ENCODE data around the gene WDFY3. TPM values are rescaled to one million over a fixed set of nuclear protein-coding genes. Genes with fewer than 3 reads are reported as not detected.
A peak's percentile ranks its signal among the peaks of the same experiment; 100 is the strongest.

The WDFY3 gene
- total and polyA plus RNA-seq, 2 of the 13 experiments (the other 11 are each of a cell fraction or from before 2014, with no cell fraction given), result 16.7 to 24.5 TPM

- peak; percentile 78 for TF ChIP-seq FOXP4 (CRISPR knock-in tag; IDR thresholded peaks at IDR 0.05)
- no peak for TF ChIP-seq DDIT3 (CRISPR knock-in tag; IDR thresholded peaks at IDR 0.05)
- TF ChIP-seq MAZ (IDR thresholded peaks at IDR 0.05; ENCODE audit: borderline replicate concordance, low read depth, low read length), result no peak
- no peak for TF ChIP-seq MAZ (CRISPR knock-in tag; IDR thresholded peaks at IDR 0.05; ENCODE audit: low read depth)
- TF ChIP-seq MATR3 (CRISPR knock-in tag; IDR thresholded peaks at IDR 0.05), result no peak
- TF ChIP-seq, protein P1, sequence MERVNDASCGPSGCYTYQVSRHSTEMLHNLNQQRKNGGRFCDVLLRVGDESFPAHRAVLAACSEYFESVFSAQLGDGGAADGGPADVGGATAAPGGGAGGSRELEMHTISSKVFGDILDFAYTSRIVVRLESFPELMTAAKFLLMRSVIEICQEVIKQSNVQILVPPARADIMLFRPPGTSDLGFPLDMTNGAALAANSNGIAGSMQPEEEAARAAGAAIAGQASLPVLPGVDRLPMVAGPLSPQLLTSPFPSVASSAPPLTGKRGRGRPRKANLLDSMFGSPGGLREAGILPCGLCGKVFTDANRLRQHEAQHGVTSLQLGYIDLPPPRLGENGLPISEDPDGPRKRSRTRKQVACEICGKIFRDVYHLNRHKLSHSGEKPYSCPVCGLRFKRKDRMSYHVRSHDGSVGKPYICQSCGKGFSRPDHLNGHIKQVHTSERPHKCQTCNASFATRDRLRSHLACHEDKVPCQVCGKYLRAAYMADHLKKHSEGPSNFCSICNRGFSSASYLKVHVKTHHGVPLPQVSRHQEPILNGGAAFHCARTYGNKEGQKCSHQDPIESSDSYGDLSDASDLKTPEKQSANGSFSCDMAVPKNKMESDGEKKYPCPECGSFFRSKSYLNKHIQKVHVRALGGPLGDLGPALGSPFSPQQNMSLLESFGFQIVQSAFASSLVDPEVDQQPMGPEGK (CRISPR knock-in tag; IDR thresholded peaks at IDR 0.05), result no peak
- no peak for TF ChIP-seq SOX6 (IDR thresholded peaks at IDR 0.05)
- peak; percentile 66 for TF ChIP-seq SOX6 (CRISPR knock-in tag; IDR thresholded peaks at IDR 0.05)
- TF ChIP-seq TAF1 (CRISPR knock-in tag; IDR thresholded peaks at IDR 0.05), result no peak
- TF ChIP-seq NR3C1 (CRISPR knock-in tag; IDR thresholded peaks at IDR 0.05), result no peak
- no peak for TF ChIP-seq TOE1 (CRISPR knock-in tag; IDR thresholded peaks at IDR 0.05)
- TF ChIP-seq PITX1 (CRISPR knock-in tag; IDR thresholded peaks at IDR 0.05), result peak; percentile 31; the same call in 1 of the 2 replicates
- TF ChIP-seq NFIB (CRISPR knock-in tag; IDR thresholded peaks at IDR 0.05; ENCODE audit: borderline replicate concordance), result no peak
- no peak; the same call in 1 of the 2 replicates for TF ChIP-seq NR2F6 (IDR thresholded peaks at IDR 0.05)
- TF ChIP-seq NR2F6 (CRISPR knock-in tag; IDR thresholded peaks at IDR 0.05), result 0 out of 2 replicates have a peak, but pooled peaks have one; percentile 22
- no peak for TF ChIP-seq ZSCAN22 (CRISPR knock-in tag; IDR thresholded peaks at IDR 0.05)
- TF ChIP-seq SYNCRIP (IDR thresholded peaks at IDR 0.05; ENCODE audit: insufficient read depth, low read depth, low read length), result no peak
- peak; percentile 69 for TF ChIP-seq HNF4G (IDR thresholded peaks at IDR 0.05; ENCODE audit: borderline replicate concordance, low read depth, low read length)
- TF ChIP-seq HNF4G (CRISPR knock-in tag; IDR thresholded peaks at IDR 0.05; ENCODE audit: borderline replicate concordance, low read depth), result no peak
- peak in 1 of 2 experiments; percentile 84; a peak in 2 of 4 replicates for TF ChIP-seq EP300 (IDR thresholded peaks at IDR 0.05; ENCODE audit: low read depth in 2 of 2, low read length in 2 of 2)
- peak; percentile 66; the same call in 1 of the 2 replicates for TF ChIP-seq EP300 (CRISPR knock-in tag; IDR thresholded peaks at IDR 0.05; ENCODE audit: borderline replicate concordance)
- no peak for TF ChIP-seq FOXP1 (IDR thresholded peaks at IDR 0.05)
- TF ChIP-seq FOXP1 (CRISPR knock-in tag; IDR thresholded peaks at IDR 0.05), result 0 out of 2 replicates have a peak, but pooled peaks have one; percentile 58
- TF ChIP-seq ZBTB8A (CRISPR knock-in tag; IDR thresholded peaks at IDR 0.05; ENCODE audit: borderline replicate concordance, low read depth), result no peak
- TF ChIP-seq, protein P2, sequence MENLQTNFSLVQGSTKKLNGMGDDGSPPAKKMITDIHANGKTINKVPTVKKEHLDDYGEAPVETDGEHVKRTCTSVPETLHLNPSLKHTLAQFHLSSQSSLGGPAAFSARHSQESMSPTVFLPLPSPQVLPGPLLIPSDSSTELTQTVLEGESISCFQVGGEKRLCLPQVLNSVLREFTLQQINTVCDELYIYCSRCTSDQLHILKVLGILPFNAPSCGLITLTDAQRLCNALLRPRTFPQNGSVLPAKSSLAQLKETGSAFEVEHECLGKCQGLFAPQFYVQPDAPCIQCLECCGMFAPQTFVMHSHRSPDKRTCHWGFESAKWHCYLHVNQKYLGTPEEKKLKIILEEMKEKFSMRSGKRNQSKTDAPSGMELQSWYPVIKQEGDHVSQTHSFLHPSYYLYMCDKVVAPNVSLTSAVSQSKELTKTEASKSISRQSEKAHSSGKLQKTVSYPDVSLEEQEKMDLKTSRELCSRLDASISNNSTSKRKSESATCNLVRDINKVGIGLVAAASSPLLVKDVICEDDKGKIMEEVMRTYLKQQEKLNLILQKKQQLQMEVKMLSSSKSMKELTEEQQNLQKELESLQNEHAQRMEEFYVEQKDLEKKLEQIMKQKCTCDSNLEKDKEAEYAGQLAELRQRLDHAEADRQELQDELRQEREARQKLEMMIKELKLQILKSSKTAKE (CRISPR knock-in tag; IDR thresholded peaks at IDR 0.05; ENCODE audit: borderline replicate concordance), result no peak
- peak; percentile 56 for TF ChIP-seq RARA (CRISPR knock-in tag; IDR thresholded peaks at IDR 0.05)
Measured at GRCh38 chr4:84661191-84661939, 305.1 kb downstream of the WDFY3 start (continued).
